ENCODE measurements around the gene SMPD3. TPM values are rescaled to one million over a fixed set of nuclear protein-coding genes. Genes with fewer than 3 reads are reported as not detected.

The SMPD3 gene
- total RNA-seq, 4 donors from 2014 or later: 2.3 TPM; not detected in 3

DNA sequence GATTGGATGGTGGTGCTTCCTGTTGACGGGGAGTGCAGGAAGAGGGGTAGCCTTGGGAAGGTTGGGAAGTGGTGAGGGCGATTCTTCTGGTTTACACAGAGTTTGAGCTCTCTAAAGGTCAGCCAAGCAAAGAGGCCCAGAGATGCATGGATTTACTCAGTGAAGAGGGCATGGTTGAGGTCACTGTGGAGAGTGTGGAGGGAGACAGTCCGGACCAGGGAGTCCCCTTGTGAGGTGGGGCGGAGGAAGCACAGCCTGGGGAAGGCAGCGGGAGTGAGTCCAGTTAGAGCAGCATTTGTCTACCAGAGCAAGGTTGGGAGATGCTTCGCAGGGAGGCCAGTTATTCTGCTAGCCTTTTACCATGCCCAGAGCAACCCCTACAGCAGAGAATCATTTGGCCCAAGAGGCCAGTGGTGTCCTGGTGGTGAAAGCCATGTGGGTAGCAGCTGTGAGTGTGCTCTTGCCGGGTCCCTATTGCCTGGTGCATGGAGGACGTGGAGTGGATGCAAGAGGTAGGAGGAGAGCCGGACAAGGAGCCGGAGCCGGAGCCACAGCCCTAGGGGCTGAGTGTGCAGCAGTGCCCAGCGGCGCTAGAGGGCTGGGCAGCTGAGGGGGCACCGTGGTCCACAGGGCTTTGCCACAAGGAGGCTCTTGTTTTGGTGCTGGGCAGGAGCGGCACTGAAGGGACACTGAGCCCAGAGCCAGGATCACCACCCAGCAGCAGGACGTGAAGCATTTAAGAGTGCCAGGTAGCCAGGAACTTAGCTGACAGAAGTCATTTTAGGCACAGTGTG is 109.8 kb downstream of the SMPD3 start:
- Histone ChIP-seq H3K27ac (no peak overlapping the region), H3K4me3 (no peak overlapping the region), H3K9me3 (no peaks in the 10 kb centered on the region), H3K27me3 (no peaks in the 10 kb centered on the region), H3K36me3 (peaks cover 0 to 45% of the 10 kb centered on the region in 2 donors), H3K4me1 (peaks cover 17 to 26% of the 10 kb centered on the region in 2 donors)
- DNase-seq (no peak), ATAC-seq (no peak)
- in situ Hi-C loops (cut with MboI; ENCODE audit: low sequenced_read_pairs in 4 of 4) (loop anchor here in 2 of 4 donors (25.0 kb wide), 1 partner anchor 251 kb away; the partner anchor contains the start of gene NFATC3 (in 2 of the 2)), intact Hi-C loops (cut with DNase I; ENCODE audit: low total_unique reads) (no loop called here)
- TF ChIP-seq CTCF (IDR thresholded peaks at IDR 0.05 in 4 of 5, conservative IDR thresholded peaks at IDR 0.05 in 1 of 5) (no peak), POLR2A (IDR thresholded peaks at IDR 0.05) (no peak)

- H3K27me3 ChIP-seq: no peaks in the 10 kb centered on the region
- in situ Hi-C loops (cut with MboI; ENCODE audit: low sequenced_read_pairs in 4 of 4) (loop anchor here in 2 of 4 donors (25.0 kb wide), 1 partner anchor 248 kb away; the partner anchor contains the start of gene NFATC3 (in 2 of the 2)), intact Hi-C loops (cut with DNase I; ENCODE audit: low total_unique reads) (no loop called here)
- ATAC-seq (peak in 1 of 2 donors; percentile 12), DNase-seq (no peak)
- H3K4me1 ChIP-seq: peaks cover 0 to 23% of the 10 kb centered on the region in 2 donors
- TF ChIP-seq CTCF (IDR thresholded peaks at IDR 0.05 in 4 of 5, conservative IDR thresholded peaks at IDR 0.05 in 1 of 5) (no peak), POLR2A (IDR thresholded peaks at IDR 0.05) (no peak)
- H3K27ac ChIP-seq: no peak overlapping the region
- no peak overlapping the region for H3K4me3 ChIP-seq
- no peaks in the 10 kb centered on the region for H3K9me3 ChIP-seq
- H3K36me3 ChIP-seq: peaks cover 0 to 29% of the 10 kb centered on the region in 2 donors
Measured at GRCh38 chr16:68335175-68335574, 113.1 kb downstream of the SMPD3 start.

GRCh38 chr16:68332411-68333121 is 115.7 kb downstream of the SMPD3 start:
- in situ Hi-C loops (cut with MboI; ENCODE audit: low sequenced_read_pairs in 4 of 4): loop anchor here in 2 of 4 donors (5.0 to 25.0 kb wide), 2 partner anchors 70 to 245 kb away; partner anchors contain the start of genes NFATC3 (in 2 of the 2) and SLC7A6 (in 1 of the 2)

More at GRCh38 chr16:68332411-68333121, 115.7 kb downstream of the SMPD3 start:
- ATAC-seq: peak in 1 of 2 donors; percentile 5
- DNase-seq: peak; percentile 26 to 42
- TF ChIP-seq CTCF (IDR thresholded peaks at IDR 0.05 in 4 of 5, conservative IDR thresholded peaks at IDR 0.05 in 1 of 5): no peak
- peak in 1 of 2 donors; percentile 15 for TF ChIP-seq POLR2A (IDR thresholded peaks at IDR 0.05)
- Histone ChIP-seq H3K4me3 (no peak overlapping the region), H3K27me3 (no peaks in the 10 kb centered on the region), H3K9me3 (no peaks in the 10 kb centered on the region), H3K27ac (peak overlapping the region; percentile 26 to 66 (median 58)), H3K4me1 (peaks cover 0 to 30% of the 10 kb centered on the region in 2 donors), H3K36me3 (peaks cover 0 to 3% of the 10 kb centered on the region in 2 donors)
- intact Hi-C loops (cut with DNase I; ENCODE audit: low total_unique reads): no loop called here

Data from gastrocnemius medialis (tissue), 4 donors.